ENCODE results near the gene ZNF497.

The ZNF497 gene

DNA sequence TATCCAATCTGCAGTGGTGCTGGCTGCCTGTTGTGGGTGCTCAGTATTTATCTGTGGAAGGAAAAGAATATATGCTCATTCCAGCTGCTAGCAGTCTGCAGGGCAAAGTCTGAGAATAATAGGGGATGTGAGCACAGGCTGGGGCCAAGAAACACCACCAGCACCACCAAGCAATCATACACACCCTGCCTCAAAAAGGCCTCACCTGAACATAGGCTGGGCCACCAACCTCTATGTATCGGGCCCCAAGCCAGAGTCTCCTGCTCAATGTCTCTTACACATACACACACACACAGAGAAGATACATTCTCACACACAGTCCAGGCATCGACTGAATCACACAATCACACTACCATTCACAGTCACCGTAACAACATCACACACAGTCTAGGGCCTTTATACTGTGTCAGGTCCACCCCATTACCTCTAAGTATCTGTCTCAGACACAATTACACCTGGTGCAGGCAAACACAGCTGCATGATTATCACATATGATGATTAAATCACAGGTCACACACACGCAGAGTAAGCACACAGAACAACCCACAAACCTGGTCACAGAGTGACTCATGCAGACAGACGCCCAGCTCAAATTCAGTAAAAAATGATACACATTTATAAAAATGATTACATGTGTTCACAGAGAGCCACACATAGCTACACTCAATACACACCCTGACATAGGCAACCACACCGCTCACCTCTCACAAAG, 37.1 kb downstream of the ZNF497 start:
- no peaks in the 10 kb centered on the region for H4K20me1 ChIP-seq (ENCODE audit: insufficient read depth)
- TF ChIP-seq CTCF (conservative IDR thresholded peaks at IDR 0.05; ENCODE audit: low read depth, low read length): no peak
- H3K27me3 ChIP-seq (ENCODE audit: insufficient read depth, low read depth): no peaks in the 10 kb centered on the region
- H3K36me3 ChIP-seq (ENCODE audit: insufficient read depth): no peaks in the 10 kb centered on the region
- H3K4me1 ChIP-seq (ENCODE audit: low read depth, poor library complexity, severe bottlenecking): peaks cover 13% of the 10 kb centered on the region
- H3K4me3 ChIP-seq (IDR thresholded peaks at IDR 0.05; ENCODE audit: insufficient read depth, low read depth, low read length): no peak overlapping the region
- H3K9ac ChIP-seq: no peak overlapping the region
- peak overlapping the region; percentile 65; the same call in 1 of the 2 replicates for H3K4me2 ChIP-seq
- H3K79me2 ChIP-seq (ENCODE audit: insufficient read depth, low read depth): peaks cover 21% of the 10 kb centered on the region
- no peak overlapping the region for H3K27ac ChIP-seq
- no peak overlapping the region for H2AFZ ChIP-seq (ENCODE audit: low read depth)

DNA sequence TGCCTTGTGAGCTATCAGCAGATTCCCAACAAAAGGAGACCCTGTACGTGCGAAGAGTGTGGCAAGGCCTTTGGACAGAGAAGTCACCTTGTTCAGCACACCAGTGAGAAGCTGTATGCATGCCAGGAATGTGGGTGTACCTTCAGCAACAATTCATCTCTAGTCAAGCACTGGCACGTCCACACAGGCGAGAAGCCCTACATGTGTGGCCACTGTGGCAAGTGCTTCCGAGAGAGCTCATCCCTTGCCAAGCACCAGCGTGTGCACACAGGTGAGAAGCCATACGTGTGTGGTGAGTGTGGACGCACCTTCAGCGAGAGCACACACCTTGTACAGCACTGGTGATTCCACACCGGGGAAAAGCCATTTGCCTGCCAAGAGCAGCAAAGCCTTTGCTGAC, 43.3 kb downstream of the ZNF497 start:
- no peaks in the 10 kb centered on the region for H3K27me3 ChIP-seq (ENCODE audit: insufficient read depth, low read depth)
- H3K27ac ChIP-seq: no peak overlapping the region
- H3K36me3 ChIP-seq (ENCODE audit: insufficient read depth): no peaks in the 10 kb centered on the region
- no peaks in the 10 kb centered on the region for H3K4me1 ChIP-seq (ENCODE audit: low read depth, poor library complexity, severe bottlenecking)
- no peaks in the 10 kb centered on the region for H4K20me1 ChIP-seq (ENCODE audit: insufficient read depth)
- TF ChIP-seq CTCF (conservative IDR thresholded peaks at IDR 0.05; ENCODE audit: low read depth, low read length): no peak
- H3K4me2 ChIP-seq: no peak overlapping the region
- no peak overlapping the region for H3K9ac ChIP-seq
- no peaks in the 10 kb centered on the region for H3K79me2 ChIP-seq (ENCODE audit: insufficient read depth, low read depth)
- H3K4me3 ChIP-seq (IDR thresholded peaks at IDR 0.05; ENCODE audit: insufficient read depth, low read depth, low read length): no peak overlapping the region
- H2AFZ ChIP-seq (ENCODE audit: low read depth): no peak overlapping the region

DNA sequence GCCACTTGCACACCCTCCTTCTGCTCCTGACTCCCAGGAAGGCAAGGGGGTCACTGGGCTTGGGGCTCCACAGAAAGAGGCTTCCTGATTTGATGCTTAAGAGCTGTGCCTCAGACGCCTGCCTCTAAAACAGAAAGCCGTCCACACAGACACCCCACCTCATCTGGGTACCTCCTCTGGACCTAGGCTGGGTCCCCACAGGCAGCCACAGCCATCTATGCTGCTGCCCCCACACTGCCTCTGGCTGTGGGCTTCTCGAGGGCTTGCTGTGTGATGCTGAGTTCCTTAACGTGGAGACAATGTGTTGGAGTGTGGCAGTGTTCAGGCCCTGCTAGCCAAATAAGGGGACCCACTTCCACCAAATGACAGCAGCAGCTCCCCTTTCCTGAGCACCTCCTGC, 44.3 kb downstream of the ZNF497 start:
- Histone ChIP-seq H3K4me2 (no peak overlapping the region), H3K79me2 (ENCODE audit: insufficient read depth, low read depth) (no peaks in the 10 kb centered on the region), H3K27ac (no peak overlapping the region), H3K4me3 (IDR thresholded peaks at IDR 0.05; ENCODE audit: insufficient read depth, low read depth, low read length) (no peak overlapping the region), H4K20me1 (ENCODE audit: insufficient read depth) (no peaks in the 10 kb centered on the region), H3K9ac (no peak overlapping the region), H3K36me3 (ENCODE audit: insufficient read depth) (peaks cover 2% of the 10 kb centered on the region; the same call in 1 of the 2 replicates), H3K27me3 (ENCODE audit: insufficient read depth, low read depth) (no peaks in the 10 kb centered on the region), H3K4me1 (ENCODE audit: low read depth, poor library complexity, severe bottlenecking) (no peaks in the 10 kb centered on the region), H2AFZ (ENCODE audit: low read depth) (no peak overlapping the region)
- no peak for TF ChIP-seq CTCF (conservative IDR thresholded peaks at IDR 0.05; ENCODE audit: low read depth, low read length)

GRCh38 chr19:58317476-58318072, 45.0 kb downstream of the ZNF497 start:
- no peak for TF ChIP-seq CTCF (conservative IDR thresholded peaks at IDR 0.05; ENCODE audit: low read depth, low read length)

More at GRCh38 chr19:58317476-58318072, 45.0 kb downstream of the ZNF497 start:
- Histone ChIP-seq H3K9ac (no peak overlapping the region), H3K79me2 (ENCODE audit: insufficient read depth, low read depth) (no peaks in the 10 kb centered on the region), H3K27ac (no peak overlapping the region), H3K36me3 (ENCODE audit: insufficient read depth) (peaks cover 2% of the 10 kb centered on the region; the same call in 1 of the 2 replicates), H3K27me3 (ENCODE audit: insufficient read depth, low read depth) (no peaks in the 10 kb centered on the region), H3K4me3 (IDR thresholded peaks at IDR 0.05; ENCODE audit: insufficient read depth, low read depth, low read length) (no peak overlapping the region), H2AFZ (ENCODE audit: low read depth) (no peak overlapping the region), H3K4me1 (ENCODE audit: low read depth, poor library complexity, severe bottlenecking) (no peaks in the 10 kb centered on the region), H4K20me1 (ENCODE audit: insufficient read depth) (no peaks in the 10 kb centered on the region), H3K4me2 (no peak overlapping the region)
